ENCODE data around the gene UROC1.

Gene UROC1

GRCh38 chr3:126501054-126501453, 16.5 kb downstream of the UROC1 start:
- TF ChIP-seq POU2F2 (IDR thresholded peaks at IDR 0.05; ENCODE audit: low read depth, low read length) (no peak), POLR2A (IDR thresholded peaks at IDR 0.05; ENCODE audit: low read depth, low read length) (no peak), PAX5 (IDR thresholded peaks at IDR 0.05; ENCODE audit: insufficient read depth, low read length, severe bottlenecking) (no peak), TAF1 (IDR thresholded peaks at IDR 0.05; ENCODE audit: low read depth, low read length) (no peak), SPI1 (IDR thresholded peaks at IDR 0.05; ENCODE audit: low read depth, low read length) (no peak), POLR2AphosphoS5 (IDR thresholded peaks at IDR 0.05; ENCODE audit: low read depth, low read length) (no peak)
- FAIRE-seq = no peak
- DNase-seq (ENCODE audit: insufficient read length, low spot score) = no peak

GRCh38 chr3:126500016-126500415, 17.6 kb downstream of the UROC1 start:
- no peak for FAIRE-seq
- TF ChIP-seq POU2F2 (IDR thresholded peaks at IDR 0.05; ENCODE audit: low read depth, low read length) = no peak
- no peak for TF ChIP-seq SPI1 (IDR thresholded peaks at IDR 0.05; ENCODE audit: low read depth, low read length)
- no peak for TF ChIP-seq POLR2A (IDR thresholded peaks at IDR 0.05; ENCODE audit: low read depth, low read length)
- no peak for TF ChIP-seq PAX5 (IDR thresholded peaks at IDR 0.05; ENCODE audit: insufficient read depth, low read length, severe bottlenecking)
- TF ChIP-seq TAF1 (IDR thresholded peaks at IDR 0.05; ENCODE audit: low read depth, low read length) = no peak
- no peak for TF ChIP-seq POLR2AphosphoS5 (IDR thresholded peaks at IDR 0.05; ENCODE audit: low read depth, low read length)
- DNase-seq (ENCODE audit: insufficient read length, low spot score) = no peak

DNA sequence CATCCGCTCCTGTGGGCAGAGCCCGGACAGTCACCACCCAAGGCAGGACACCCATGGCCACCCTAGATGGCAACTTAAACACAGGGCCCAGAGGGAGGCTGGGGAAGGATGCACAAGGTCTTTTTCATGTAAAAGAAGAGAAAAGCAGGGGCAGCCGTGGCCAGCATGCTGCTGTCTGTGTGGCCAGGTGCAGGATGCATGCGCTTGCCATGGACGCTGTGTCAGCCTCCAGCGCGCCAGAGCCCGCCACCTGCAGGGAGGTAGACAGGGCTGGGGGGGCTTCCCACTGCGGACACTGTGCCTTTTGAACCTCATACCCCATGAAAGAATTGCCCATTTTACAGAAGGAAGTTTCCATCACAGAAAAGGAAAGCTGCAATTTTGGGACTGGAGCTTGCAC, 18.2 kb downstream of the UROC1 start:
- DNase-seq (ENCODE audit: insufficient read length, low spot score) (no peak), FAIRE-seq (no peak)
- TF ChIP-seq POLR2A (IDR thresholded peaks at IDR 0.05; ENCODE audit: low read depth, low read length) = no peak
- no peak for TF ChIP-seq PAX5 (IDR thresholded peaks at IDR 0.05; ENCODE audit: insufficient read depth, low read length, severe bottlenecking)
- TF ChIP-seq POU2F2 (IDR thresholded peaks at IDR 0.05; ENCODE audit: low read depth, low read length) = no peak
- TF ChIP-seq SPI1 (IDR thresholded peaks at IDR 0.05; ENCODE audit: low read depth, low read length) = no peak
- no peak for TF ChIP-seq POLR2AphosphoS5 (IDR thresholded peaks at IDR 0.05; ENCODE audit: low read depth, low read length)
- TF ChIP-seq TAF1 (IDR thresholded peaks at IDR 0.05; ENCODE audit: low read depth, low read length) = no peak

DNA sequence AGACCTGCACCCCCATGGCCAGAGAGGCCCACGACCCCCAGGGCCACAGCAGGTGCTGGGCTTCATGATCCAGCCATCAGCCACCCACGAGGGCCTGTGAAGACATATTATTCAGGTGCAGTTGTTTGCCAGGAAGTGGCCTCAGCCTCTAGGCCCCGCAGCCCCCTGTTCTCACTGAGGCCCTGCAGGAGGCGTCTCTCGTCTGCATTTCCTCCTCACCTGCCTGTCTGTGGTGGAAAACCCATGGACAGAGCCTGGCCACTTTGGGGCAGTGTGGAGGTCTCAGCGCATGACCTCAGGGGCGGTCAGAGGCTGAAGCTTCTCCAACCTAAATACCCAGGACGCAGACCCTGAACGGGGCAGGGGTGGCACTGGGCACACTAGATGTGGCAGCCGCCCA, 18.6 kb downstream of the UROC1 start:
- FAIRE-seq (no peak), DNase-seq (ENCODE audit: insufficient read length, low spot score) (no peak)
- no peak for TF ChIP-seq TAF1 (IDR thresholded peaks at IDR 0.05; ENCODE audit: low read depth, low read length)
- TF ChIP-seq SPI1 (IDR thresholded peaks at IDR 0.05; ENCODE audit: low read depth, low read length) = no peak
- TF ChIP-seq POLR2AphosphoS5 (IDR thresholded peaks at IDR 0.05; ENCODE audit: low read depth, low read length) = no peak
- no peak for TF ChIP-seq POU2F2 (IDR thresholded peaks at IDR 0.05; ENCODE audit: low read depth, low read length)
- no peak for TF ChIP-seq POLR2A (IDR thresholded peaks at IDR 0.05; ENCODE audit: low read depth, low read length)
- no peak for TF ChIP-seq PAX5 (IDR thresholded peaks at IDR 0.05; ENCODE audit: insufficient read depth, low read length, severe bottlenecking)

DNA sequence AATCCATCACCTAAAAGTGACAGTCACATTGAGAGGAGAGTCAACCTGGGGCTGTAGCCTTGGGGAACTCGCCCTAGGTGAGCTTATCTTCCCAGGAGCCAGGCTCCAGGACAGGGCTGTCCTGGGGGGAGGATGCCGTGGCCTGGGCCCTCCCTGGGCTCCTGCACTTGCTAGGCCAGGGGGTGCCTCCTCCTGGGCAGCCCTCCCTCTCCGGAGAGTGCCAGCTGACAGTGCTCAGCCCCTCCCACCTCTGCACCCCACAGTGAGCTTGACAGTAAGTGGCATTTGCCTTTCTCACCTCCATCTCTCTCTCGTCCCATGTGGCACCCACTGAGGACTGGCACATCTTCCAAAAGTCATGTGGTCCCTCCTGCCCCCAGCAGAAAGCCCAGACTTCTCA, 19.1 kb downstream of the UROC1 start:
- no peak for FAIRE-seq
- TF ChIP-seq POLR2A (IDR thresholded peaks at IDR 0.05; ENCODE audit: low read depth, low read length) (no peak), PAX5 (IDR thresholded peaks at IDR 0.05; ENCODE audit: insufficient read depth, low read length, severe bottlenecking) (no peak), SPI1 (IDR thresholded peaks at IDR 0.05; ENCODE audit: low read depth, low read length) (no peak), POLR2AphosphoS5 (IDR thresholded peaks at IDR 0.05; ENCODE audit: low read depth, low read length) (no peak), POU2F2 (IDR thresholded peaks at IDR 0.05; ENCODE audit: low read depth, low read length) (no peak), TAF1 (IDR thresholded peaks at IDR 0.05; ENCODE audit: low read depth, low read length) (no peak)
- DNase-seq (ENCODE audit: insufficient read length, low spot score) = no peak

- DNase-seq (ENCODE audit: insufficient read length, low spot score) = no peak
- no peak for TF ChIP-seq PAX5 (IDR thresholded peaks at IDR 0.05; ENCODE audit: insufficient read depth, low read length, severe bottlenecking)
- TF ChIP-seq POLR2AphosphoS5 (IDR thresholded peaks at IDR 0.05; ENCODE audit: low read depth, low read length) = no peak
- TF ChIP-seq SPI1 (IDR thresholded peaks at IDR 0.05; ENCODE audit: low read depth, low read length) = no peak
- TF ChIP-seq POLR2A (IDR thresholded peaks at IDR 0.05; ENCODE audit: low read depth, low read length) = no peak
- no peak for TF ChIP-seq TAF1 (IDR thresholded peaks at IDR 0.05; ENCODE audit: low read depth, low read length)
- no peak for TF ChIP-seq POU2F2 (IDR thresholded peaks at IDR 0.05; ENCODE audit: low read depth, low read length)
- FAIRE-seq = no peak
Observed at GRCh38 chr3:126497956-126498355, 19.6 kb downstream of the UROC1 start.

GRCh38 chr3:126496894-126497850, 20.4 kb downstream of the UROC1 start:
- FAIRE-seq (no peak), DNase-seq (ENCODE audit: insufficient read length, low spot score) (no peak)
- TF ChIP-seq SPI1 (IDR thresholded peaks at IDR 0.05; ENCODE audit: low read depth, low read length) (0 out of 2 replicates have a peak, but pooled peaks have one; percentile 1), POU2F2 (IDR thresholded peaks at IDR 0.05; ENCODE audit: low read depth, low read length) (no peak)

DNA sequence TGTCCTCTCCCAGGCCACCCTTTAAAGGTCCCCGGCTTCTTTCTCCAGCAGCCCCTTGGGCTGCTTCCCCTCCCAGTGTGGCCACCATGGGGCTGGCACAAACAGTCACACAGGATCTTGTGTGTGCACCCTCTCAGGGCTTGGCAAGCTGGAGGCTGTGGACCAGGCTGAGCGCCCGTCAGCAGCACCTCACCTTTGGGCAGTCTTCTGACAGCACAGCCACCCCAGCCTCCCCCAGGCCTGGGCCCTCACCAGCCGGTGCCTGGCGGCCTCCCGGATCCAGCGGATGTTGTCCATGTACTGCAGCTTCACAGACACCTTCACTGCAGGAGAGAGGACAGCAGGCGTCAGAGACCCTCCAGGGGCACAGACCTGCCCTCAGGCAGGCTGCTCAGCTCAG, 21.8 kb downstream of the UROC1 start:
- no peak for DNase-seq (ENCODE audit: insufficient read length, low spot score)
- TF ChIP-seq POU2F2 (IDR thresholded peaks at IDR 0.05; ENCODE audit: low read depth, low read length) (no peak), POLR2A (IDR thresholded peaks at IDR 0.05; ENCODE audit: low read depth, low read length) (no peak), PAX5 (IDR thresholded peaks at IDR 0.05; ENCODE audit: insufficient read depth, low read length, severe bottlenecking) (no peak)
- FAIRE-seq = no peak

GRCh38 chr3:126494970-126495230, 22.7 kb downstream of the UROC1 start:
- DNase-seq (ENCODE audit: insufficient read length, low spot score) (no peak), FAIRE-seq (no peak)
- TF ChIP-seq PAX5 (IDR thresholded peaks at IDR 0.05; ENCODE audit: insufficient read depth, low read length, severe bottlenecking) (no peak), POLR2AphosphoS5 (IDR thresholded peaks at IDR 0.05; ENCODE audit: low read depth, low read length) (no peak), SPI1 (IDR thresholded peaks at IDR 0.05; ENCODE audit: low read depth, low read length) (no peak), TAF1 (IDR thresholded peaks at IDR 0.05; ENCODE audit: low read depth, low read length) (no peak)

All from GM12891 (cell line).